GM15510 (cell line): ENCODE results near the gene ENC1.

Experiments used
- POLR2A ChIP-seq: IDR thresholded peaks from 3 replicates; pipeline ENCODE4 v1.6.1; 2011; ENCODE audit warnings: borderline replicate concordance; ENCODE audit not compliant: insufficient read length; ENCODE audit errors: extremely low read depth

The ENC1 gene

DNA sequence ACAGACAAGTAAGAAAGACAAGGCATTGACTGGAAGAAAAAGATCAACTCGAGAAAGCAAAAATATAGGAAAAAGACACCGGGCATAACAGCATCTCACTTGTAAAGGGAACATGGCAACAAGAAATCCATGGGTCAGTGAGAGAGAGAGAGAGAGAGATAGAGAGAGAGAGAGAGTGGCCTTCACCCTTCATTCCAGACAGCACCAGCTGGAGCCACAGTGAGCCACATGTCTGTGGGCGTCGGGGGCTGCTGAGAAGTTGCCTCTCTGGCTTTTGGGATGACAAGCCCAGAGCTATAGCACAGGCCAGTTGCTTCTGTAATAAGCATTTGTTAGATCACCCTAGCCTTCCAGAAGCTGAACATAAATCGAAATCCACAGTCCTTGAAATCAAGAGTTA is 20.3 kb upstream of the ENC1 start:
- no peak for TF ChIP-seq POLR2A

DNA sequence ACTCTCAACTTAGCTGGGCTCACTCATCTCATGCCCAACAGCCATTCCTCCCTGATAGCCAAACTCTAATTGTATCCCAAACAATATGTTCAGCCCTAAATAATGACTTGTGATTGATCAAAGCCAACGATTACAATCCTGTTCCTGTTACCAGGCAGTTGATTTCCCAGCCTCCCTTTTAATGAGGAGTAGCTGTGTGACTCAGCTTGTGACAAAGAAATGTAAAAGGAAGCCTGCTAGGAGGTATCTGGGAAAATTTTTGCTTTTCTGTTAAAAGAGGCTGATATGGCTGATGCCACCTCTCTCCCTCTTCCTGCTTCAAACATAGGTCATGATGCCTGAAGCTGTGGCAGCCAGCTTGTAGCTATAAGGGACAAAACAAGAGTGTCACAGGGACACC is 19.6 kb upstream of the ENC1 start:
- no peak for TF ChIP-seq POLR2A

- TF ChIP-seq POLR2A: no peak
Measured at GRCh38 chr5:74659172-74659571, 18.6 kb upstream of the ENC1 start.

DNA sequence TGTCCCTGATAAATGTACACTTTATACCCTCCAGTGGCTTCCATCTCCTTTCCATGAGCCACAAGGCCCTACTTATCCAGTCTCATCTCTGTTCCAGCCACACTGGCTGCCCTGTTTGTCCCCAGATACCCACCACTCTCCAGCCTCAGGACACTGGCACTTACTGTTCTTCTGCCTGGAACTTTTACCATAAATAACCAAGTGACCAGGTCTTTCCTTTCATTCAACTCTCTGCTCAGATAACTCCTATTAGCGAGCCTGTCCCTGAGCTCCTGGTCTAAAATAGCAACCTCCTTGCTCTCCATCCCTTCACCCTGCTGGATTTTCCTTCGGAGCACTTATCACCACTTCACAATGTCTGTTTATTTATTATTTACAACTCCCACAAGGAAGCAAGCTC is 16.6 kb upstream of the ENC1 start:
- TF ChIP-seq POLR2A: no peak

DNA sequence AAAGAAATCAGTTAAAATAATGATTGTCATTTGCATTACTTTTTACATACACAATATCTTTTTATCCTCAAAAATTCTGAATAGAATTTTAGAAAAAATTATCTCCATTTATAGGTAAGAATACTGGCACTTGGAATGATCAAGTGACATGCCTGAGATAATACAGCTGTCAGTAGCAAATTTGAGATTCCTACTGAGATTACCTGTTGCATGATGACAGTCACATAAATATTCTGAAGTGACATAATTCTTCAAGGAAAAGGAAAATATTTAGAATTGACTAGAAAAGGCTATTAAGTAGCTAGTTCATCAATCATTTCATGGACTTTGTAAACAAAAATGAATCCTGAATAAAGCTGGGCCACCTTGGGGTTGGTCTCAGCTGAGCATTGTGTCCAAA is 15.2 kb upstream of the ENC1 start:
- no peak for TF ChIP-seq POLR2A

DNA sequence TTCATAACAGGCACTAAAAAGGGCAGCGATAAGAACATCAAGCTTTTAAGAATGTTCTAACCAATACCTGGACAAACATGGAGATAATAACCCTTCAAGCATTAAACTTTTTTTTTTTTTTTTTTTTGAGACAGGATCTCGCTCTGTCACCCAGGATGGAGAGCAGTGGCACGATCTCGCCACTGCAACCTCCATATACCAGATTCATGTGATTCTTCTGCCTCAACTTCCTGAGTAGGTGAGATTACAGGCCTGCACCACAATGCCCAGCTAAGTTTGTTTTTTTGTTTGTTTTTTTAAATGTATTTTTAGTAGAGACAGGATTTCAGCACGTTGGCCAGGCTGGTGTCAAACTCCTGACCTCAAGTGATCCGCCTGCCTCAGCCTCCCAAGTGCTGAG is 14.7 kb upstream of the ENC1 start:
- no peak for TF ChIP-seq POLR2A

- TF ChIP-seq POLR2A: no peak
Measured at GRCh38 chr5:74653991-74654390, 13.5 kb upstream of the ENC1 start.

- no peak for TF ChIP-seq POLR2A
Measured at GRCh38 chr5:74652576-74652975, 12.0 kb upstream of the ENC1 start.

- no peak for TF ChIP-seq POLR2A
Measured at GRCh38 chr5:74651710-74652109, 11.2 kb upstream of the ENC1 start.

GRCh38 chr5:74649421-74649973 is 9.0 kb upstream of the ENC1 start:
- no peak for TF ChIP-seq POLR2A

DNA sequence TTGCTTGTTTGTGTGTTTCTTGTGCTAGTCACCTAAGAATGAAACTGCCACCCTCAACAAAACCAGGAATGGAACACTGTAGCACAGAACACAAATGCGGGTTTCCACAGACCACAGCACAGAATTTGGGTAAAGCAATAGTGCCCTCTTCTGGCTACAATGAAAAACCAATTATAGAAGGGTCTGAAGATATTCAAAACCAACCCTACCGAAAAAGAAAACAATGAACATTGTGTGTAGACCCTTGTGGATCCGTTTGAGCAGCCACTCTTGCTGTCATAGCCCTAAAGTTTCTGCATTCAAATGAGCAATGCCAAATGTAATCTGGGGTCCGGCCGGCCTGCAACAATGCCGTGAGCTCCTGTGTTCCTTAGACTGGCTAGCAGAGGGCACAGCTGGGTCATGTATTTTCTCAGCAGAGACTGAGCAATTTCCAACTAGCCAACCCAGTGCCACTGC is 8.3 kb upstream of the ENC1 start:
- no peak for TF ChIP-seq POLR2A

- TF ChIP-seq POLR2A: no peak
Measured at GRCh38 chr5:74647096-74647495, 6.6 kb upstream of the ENC1 start.

- TF ChIP-seq POLR2A: no peak
Measured at GRCh38 chr5:74643111-74643562, 2.6 kb upstream of the ENC1 start.

GRCh38 chr5:74642543-74642863 is 2.0 kb upstream of the ENC1 start:
- TF ChIP-seq POLR2A: no peak

DNA sequence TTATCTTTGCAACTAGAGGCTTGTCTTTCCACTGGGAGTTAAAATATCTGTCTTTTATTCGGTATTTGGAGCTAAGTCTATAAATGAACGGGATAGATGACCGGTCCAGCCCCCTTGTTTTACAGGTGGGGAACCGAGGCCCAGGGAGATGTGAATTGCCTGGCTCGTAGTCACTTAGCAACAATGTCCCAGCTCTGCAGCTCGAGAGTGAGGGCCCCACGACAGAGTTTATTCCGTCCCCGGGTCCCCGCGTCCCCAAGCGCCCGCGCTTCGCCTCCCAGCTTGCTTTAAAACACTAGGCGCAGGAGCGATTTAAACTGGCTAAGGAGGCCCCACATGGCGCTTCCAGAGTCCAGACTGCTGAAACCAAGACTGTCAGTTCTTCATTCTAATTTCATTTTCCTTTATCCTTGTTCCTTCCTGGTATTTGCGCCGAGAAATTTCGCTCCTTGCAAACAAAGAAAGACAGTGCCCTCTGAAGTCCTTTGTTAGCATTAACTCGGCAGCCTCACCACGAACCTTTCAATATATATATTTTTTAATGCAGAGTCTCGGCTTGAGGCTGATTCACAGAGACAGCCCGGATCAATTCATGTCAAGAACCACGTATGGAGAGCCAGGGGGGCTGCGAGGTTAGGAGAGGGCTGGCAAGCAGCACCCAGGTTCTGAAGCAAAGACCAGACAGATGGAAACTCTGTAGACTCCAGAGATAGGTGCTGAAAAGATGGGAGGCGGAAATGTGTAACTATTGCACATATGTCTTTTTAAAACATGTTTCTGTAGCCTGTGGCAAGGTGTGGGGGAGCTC is 1.4 kb upstream of the ENC1 start:
- no peak for TF ChIP-seq POLR2A

DNA sequence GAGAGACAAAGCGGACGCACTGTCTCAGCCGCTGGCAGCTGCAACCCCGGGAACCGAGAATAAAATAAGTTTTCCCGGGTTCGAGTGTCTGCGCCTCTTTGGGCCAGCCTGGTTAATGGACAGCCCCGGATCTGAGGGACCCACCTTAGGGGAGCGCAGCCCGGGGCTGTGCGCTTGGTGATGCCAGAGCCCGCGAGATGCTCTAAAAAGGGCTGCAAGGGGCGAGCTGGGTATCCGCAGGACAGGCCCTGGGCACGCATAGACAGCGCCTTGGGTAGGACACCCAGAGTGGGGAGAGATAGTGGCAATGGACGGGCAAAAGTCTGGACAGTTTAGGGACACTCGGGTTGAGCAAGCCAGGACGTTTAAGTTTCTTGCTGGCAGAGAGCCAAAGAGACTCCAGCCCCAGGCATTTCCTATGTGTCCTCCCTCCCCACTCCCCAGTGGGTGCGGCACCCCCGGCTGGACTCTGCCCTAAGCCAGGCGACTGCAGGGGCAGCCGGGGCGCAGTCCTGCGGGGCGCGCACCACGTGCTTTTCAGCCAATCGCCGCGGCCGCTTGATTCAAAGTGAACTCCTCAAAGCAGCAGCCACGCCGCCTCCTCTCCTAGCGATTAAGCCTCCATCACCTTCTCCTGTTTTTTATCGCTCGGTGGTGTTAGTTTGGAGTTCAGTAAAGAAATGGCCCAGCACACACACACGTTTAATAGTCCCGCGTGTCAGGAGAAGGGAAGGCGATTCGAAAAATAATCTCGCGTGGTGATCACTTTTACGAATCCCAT is 616 bp upstream of the ENC1 start:
- no peak for TF ChIP-seq POLR2A

DNA sequence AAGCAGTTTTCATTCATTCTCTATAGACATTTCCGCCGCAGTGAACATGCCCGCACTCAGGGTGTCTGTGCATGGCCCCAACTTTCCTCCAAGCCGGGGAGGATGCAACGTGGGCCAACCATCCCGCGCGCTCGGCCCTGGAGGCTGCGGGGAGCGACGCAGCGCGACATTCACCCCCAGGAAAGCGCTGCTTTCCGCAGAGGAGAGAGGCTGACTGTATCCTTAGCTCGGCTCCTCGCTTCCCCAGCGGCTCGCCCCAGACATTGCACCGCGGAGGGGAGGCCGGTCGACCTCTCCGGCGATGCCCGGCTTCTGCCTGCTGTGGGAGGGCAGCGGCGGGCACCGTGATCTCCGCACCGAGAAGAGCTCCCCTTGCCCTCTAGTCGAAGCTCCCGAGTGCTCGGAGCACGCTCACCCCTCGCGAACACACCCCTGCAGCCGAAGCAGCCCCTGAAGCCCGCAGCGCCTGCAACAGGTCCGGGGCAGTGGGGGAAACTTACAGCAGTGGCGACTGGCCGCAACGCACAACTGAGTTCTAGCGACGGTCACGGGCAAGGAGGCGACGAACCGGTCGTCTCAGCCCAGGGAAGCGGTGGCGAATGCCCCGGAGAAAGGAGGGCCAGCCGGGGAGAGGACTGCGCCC is 600 bp downstream of the ENC1 start:
- no peak for TF ChIP-seq POLR2A
